IPS-18c (cell line): ENCODE data around the gene MEGF6.

ENCODE experiments used
- H3K4me3 ChIP-seq: 2 replicates; pipeline ENCODE4 v1.7.0; 2013; ENCODE audit warnings: low read depth, mild to moderate bottlenecking, low read length, moderate library complexity; ENCODE audit not compliant: insufficient read depth
- H3K9me3 ChIP-seq: one replicate; pipeline ENCODE4 v1.6.1; 2013; ENCODE audit warnings: mild to moderate bottlenecking, low read length, moderate library complexity; ENCODE audit not compliant: control insufficient read depth, insufficient read depth

Gene MEGF6

DNA sequence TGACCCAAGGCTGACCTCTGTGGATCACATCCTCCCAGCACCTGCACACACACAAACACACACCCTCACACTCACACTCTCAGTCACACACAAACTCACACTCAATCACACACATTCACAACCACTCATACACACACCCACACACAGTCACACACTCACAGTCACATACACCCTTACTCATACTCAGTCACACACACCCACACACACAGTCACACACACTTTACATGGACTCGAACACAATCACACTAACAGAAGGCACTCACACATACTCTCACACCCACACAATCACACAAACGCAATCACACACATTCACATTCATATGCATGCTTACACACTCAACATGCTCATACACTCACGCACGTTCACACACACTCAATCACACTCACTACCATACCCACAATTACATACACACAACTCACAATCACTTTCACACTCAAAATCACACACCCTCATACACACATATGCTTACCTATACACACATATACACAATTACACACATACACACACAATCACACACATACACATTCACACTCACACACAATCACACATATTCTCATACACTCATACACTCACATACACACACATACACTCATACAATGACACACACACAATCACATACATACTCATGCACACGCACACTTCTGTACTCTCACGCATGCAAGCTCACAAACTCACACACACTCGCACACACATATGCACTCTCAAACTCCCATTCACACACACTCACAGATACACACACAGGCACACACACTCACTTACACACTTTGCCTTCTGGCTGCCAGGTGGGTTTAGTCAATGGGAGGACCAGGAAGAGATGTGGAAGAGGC, 6.1 kb downstream of the MEGF6 start:
- Histone ChIP-seq H3K4me3 (no peak overlapping the region), H3K9me3 (no peaks in the 10 kb centered on the region)

DNA sequence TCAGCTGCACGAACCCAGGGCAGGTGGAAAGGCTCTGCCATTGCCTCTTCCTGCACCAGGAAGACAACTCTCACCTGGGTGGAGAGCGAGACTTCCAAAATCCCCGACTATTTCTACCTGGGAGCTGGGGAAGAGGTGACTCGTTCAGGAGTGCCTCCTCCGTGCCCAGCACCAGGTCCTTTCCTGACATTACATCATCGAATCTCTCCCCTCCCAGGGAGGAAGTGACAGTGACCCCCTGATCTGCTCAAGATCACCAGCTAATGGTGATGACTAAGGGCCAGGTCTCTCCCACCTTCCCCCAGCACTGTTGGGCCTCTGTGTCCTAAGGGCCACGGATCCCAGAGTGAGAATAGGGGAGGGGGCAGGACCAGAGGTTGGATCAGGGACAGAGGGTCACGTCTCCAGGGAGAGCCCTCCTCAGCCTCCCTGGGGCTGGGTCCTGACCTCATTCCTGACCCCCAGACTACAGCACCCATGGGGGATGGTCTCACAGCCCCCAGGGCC, 6.8 kb downstream of the MEGF6 start:
- Histone ChIP-seq H3K4me3 (no peak overlapping the region), H3K9me3 (no peaks in the 10 kb centered on the region)

DNA sequence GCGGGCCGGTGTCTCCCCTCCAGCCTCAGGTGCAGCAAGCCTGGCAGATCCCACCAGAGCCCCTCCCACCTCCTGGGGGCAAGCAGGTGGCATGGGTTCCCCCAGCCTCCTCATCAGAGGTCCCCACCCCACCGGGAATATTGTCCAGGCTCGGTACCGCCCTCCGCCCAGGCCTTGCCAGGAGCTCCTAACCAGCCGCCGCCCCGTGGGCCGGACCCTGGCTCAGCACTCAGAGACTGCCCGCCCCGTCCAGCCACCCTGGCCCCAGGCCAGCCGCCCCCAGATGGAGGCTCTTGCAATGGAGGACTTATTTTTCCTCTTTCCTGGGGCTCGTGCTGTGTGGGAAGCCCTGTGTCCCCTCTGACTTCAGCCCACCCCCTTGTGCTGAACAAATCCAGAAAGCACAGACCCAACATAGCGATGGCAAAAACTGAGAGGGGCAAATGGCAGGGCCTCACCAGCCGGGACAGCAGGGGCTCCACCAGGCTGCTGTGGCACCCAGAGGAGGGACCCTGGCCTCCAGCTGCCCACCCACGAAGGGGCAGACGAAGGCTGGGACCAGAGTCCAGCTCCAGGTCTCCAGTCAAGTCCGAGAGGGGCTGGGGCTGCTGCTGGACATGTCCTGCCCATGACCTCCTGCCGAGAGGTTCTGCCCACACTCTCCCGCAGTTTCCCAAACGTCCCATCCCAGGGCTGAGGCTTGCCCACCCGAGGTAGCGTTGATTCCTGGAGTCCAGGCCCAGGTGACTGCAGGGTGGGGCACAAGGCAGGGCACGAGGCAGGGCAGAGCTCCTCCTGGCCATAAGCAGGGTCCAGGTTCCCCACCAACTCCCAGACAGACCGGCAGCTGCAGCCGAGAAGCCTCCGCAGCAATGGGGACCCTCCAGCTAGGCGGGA, 7.5 kb downstream of the MEGF6 start:
- Histone ChIP-seq H3K4me3 (no peak overlapping the region), H3K9me3 (no peaks in the 10 kb centered on the region)

DNA sequence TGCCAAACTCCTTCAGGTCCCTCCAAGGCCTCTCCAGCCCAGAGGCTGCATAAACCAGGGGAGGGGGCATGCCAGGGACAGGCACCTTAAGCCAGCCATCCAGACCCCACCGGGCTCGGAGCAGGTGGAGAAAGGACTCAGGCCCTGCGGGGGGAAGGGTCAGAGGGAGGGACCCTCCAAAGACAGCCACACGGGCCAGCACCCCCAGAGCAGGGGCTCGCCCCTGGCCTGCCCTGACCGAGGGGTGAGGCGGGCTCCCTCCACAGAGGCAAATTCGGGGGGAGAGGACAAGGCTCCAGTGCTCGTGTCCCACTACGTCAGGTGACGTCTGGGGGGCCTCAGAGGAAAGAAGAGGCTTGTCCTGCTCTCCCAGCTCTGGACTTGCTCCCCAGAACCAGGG, 8.2 kb downstream of the MEGF6 start:
- H3K9me3 ChIP-seq: peaks cover under 1% of the 10 kb centered on the region

DNA sequence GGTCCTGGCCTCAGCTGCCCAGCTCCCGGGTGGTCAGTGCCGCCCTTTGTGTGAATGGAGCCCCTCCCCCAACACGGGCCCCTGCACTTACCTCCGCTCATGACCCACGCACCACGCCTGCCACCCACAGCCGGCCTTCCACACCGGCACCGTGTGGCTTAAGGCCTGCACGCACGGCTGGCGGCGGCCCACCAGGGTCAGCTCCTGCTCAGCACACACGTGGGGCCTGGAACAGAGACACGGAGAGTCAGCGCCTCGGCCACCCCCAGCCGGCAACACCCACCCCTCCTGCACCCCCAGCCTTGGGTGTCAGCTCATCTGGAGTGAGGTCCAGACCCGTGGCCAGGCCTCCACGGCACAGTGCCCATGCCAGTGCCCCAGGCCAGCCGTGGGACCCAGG, 8.9 kb downstream of the MEGF6 start:
- H3K9me3 ChIP-seq: peaks cover 3% of the 10 kb centered on the region
- no peak overlapping the region for H3K4me3 ChIP-seq

More for the DNA sequence above, 8.2 kb downstream of the MEGF6 start:
- no peak overlapping the region for H3K4me3 ChIP-seq

DNA sequence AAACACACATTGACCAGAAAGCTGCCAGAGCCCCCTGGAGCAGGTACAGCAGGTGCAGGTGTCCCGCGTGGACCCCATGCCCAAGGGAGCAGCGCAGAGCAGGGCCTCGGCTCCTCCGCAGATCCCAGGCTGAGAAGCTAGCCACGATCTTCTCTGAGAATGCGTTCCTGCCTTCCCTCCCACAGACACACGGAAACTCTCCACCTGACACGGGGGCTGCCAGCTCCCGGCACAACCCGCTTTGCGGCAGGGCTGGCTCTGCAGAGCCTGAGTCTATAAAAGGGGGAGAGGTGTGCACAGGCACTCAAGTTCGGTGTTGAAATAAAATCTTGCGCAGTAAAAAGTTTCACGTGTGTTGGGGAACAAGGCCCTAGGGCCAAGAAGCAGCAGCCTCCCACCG, 9.6 kb downstream of the MEGF6 start:
- Histone ChIP-seq H3K9me3 (peaks cover 3% of the 10 kb centered on the region), H3K4me3 (no peak overlapping the region)

DNA sequence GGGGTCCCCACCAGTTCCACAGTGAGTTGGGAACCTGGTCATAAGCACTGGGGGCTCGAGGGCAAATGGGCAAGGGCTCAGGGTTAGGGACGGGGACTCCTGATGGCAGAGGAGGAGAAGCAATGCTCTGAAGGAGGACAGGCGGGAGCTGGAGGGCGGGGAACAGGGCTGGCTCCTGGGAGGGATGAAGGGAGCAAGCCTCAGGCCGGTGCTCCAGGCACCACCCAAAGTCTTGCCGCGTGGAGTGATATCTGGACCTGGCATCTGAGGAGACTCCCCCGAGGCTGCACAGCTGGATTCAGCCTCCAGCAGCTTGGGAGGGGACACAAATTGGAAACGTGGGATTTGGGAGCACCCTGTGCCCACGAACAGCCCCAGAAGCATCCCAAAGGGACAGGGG, 11.0 kb downstream of the MEGF6 start:
- H3K4me3 ChIP-seq: no peak overlapping the region
- peaks cover 3% of the 10 kb centered on the region for H3K9me3 ChIP-seq

DNA sequence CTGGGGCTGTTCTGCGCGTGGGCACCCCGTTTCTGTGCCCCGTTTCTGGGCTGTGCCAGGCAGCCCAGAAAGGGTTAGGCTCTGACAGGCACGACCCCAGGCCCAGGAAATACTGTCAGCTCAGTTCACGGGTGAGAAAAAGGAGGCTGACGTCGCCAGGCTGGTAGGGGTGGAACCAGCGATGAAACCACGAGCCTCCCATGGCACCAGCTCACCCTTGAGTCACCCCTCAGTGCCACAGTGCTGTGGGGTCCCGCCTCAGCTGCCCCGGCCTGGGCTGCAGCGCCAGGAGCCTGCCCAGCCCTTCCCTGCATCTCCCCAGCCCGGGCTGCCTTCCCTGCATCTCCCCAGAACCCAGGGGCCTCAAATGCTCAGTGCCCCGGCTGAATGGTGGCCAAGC, 11.5 kb downstream of the MEGF6 start:
- H3K9me3 ChIP-seq: peaks cover 3% of the 10 kb centered on the region
- H3K4me3 ChIP-seq: no peak overlapping the region

DNA sequence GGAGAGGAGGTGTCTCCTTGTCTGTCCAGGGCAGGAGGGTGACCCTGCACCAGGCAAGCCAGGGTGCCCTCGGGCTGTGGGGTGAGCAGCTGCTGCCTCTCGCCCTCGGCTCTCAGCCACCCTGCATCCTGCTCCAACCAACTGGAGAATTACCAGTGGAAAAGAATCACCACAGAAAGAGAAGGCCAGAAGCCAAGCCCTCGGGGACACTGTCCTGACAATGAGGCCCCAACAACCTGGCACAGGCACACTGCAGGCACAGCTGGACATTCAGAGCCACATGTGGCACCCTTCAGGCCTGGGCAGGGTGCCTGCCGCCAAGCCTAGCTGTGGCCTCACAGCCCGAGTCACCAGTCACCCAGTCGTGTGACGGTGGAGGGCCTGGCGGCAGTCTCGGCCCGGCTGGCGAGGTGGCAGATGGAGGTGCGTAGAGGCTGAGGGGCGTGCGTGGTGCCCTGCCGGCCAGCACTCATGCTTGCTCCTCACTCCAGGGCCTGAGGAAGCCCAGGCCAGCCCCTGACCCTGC, 12.0 kb downstream of the MEGF6 start:
- Histone ChIP-seq H3K4me3 (no peak overlapping the region), H3K9me3 (peaks cover 3% of the 10 kb centered on the region)

DNA sequence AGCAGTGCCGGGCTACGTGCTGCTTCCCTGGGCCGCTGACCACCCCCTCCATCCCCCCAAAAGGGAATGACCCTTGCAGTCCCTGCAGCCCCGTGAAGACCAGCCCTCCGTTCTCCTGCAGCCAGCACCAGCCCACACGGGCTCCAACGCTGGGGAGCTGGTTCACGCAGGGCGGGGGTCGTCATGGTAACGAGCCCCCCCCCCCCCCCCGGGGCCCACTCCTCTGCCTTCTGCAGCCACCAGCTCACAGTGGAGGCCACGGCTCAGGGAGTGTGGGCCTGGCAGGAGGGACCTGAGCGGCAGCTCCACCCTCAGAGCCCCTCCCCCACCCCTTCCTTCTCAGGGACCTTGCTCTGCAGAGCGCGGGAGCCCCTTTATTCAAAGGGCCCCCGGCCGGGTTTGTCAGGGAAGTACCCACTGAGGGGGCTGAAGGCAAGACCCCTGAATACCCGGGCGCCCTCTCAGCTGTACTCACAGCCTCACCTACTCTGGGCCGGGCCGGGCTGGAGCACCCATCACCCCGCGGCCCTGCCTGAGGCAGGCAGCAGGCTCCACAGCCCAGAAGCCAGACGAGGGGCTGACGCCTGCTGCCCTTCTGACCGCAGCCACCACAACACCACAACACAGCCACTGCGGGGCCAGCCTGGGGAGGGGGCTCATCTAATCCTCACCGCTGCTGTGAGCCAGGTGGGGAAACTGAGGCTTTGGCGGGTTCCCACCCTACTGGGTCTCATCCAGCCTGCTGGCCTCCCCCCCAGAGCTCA, 12.6 kb downstream of the MEGF6 start:
- no peak overlapping the region for H3K4me3 ChIP-seq
- peaks cover 3% of the 10 kb centered on the region for H3K9me3 ChIP-seq

DNA sequence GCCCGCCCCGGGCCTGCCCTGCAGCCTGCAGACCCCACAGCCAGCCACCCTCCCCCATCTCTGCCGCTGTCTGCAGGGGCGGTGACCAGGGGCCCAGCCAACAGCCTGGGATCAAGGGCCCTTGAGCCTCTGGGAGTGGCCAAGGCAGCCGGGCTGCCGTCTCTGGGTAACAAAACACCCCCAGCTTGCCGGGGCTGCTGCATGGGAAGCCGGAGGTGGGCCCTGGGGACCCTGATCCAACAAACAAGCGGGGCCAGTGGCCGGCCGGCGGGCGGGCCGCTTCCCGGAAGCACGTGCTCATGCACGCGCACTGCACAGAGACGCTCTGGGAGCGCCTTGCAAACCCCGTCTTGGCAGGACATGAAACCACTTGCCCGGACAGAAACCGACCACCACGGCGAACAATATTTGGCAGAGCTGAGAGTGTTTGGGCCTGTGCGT, 13.2 kb downstream of the MEGF6 start:
- peaks cover 3% of the 10 kb centered on the region for H3K9me3 ChIP-seq
- H3K4me3 ChIP-seq: no peak overlapping the region

DNA sequence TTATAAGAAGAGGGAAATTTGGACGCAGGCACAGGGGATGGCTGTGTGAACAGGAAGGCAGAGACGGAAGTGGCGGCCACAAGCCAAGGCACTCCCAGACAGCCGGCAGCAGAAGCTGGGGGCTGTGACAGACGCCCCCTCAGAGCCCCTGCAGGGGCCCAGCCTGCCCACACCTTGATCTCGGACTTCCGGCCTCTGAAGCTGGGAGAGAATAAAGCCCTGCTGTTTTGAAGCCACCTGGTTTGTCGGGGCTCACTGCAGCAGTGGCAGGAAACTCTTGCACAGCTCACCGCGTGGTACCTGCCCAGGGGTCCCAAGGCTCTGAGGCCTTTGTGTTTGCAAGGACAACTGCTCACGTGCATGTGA, 13.7 kb downstream of the MEGF6 start:
- H3K9me3 ChIP-seq: peaks cover 3% of the 10 kb centered on the region
- H3K4me3 ChIP-seq: no peak overlapping the region

DNA sequence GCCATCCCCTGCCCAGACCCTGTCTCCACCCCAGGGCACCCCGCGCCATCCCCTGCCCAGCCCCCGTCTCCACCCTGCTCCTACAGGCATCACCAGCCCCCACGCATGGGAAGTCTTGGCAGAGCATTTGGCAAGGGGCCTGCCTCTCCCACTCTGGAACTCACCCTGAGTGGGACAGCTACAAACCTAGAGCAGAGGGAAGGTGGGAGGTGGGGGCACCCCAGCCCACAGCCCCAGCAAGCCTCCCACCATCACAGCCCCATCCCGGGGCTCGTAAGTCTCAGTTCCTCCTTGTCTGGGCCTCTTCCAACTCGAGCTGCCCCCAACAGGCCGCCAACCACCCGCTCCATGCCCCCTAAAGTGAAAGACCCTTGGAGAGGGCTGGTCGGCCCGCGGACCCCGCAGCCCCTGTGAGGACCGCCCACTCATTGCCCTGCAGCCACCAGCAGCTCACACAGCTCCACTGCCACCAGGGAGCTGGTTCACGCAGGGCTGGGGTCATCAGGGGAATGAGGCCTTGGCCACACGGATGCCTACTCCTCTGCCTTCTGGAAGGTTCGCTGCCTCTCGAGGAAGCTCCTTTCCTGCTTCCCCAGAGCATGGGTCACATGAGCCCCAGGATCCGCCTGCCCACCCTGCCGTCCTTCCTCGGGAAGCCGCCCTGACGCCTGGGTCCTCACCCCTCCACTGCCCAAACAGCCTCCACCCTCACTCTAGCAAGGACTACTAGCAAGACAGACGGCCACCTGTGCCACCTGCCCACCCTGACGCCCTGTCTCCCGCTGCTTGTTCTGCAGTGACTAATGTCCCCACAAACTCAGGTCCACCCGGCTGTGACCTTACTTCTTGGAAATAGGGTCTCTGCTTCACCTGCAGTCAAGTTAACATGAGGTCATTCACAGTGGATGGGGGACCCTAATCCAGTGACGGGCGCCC, 14.4 kb downstream of the MEGF6 start:
- Histone ChIP-seq H3K4me3 (no peak overlapping the region), H3K9me3 (peaks cover 3% of the 10 kb centered on the region)

DNA sequence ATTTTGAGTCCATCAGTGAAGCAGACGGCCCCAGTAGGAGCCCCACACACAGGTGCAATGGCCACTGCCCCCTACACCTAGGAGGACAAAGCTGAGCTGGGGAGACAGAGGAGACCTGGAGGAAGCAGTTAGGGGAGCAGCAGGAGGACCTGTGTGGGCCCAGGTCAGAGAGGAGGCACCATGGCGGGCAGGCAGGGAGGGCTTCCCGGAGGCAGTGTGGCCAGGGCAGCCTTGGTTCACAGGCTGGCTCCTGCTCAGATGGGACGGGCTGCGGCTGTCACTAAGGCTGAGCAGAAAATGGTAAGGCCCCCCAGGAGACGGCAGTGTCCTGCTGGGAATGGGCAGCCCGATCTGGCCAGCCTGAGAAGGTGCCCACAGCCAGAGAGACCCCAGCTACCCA, 15.4 kb downstream of the MEGF6 start:
- Histone ChIP-seq H3K4me3 (no peak overlapping the region), H3K9me3 (peaks cover 3% of the 10 kb centered on the region)

DNA sequence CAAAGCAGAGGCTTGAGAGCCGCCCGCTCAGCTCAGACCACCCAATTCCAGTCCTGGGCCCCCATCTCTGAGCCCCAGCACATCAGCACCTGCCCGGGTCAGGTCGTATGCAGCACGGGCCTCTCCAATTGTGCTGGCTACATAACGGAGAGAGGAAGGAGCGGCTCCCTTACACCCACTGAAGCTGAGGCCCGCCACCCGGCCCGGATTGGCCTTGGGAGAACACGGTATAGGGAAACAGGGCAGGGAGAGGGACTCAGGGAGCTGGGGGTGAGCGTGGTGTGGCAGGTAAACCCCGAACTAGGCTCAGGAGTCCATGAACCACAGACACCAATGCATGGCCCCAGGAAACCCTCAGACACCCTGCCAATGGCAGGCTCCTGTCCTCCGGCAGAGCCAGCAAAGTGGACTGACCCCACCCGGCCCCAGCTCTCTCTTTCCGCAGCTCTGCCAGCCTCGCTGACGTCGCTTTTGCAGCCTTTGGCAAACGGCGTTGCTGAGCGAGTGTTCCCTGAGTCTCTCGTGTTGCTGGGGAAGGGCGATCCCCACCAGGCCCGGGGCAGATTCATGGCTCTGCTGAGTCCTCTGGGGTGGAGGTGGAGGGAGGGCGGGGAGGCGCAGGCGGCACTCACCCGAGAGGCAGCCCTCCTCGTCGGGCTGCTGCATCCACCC, 16.5 kb downstream of the MEGF6 start:
- peaks cover 3% of the 10 kb centered on the region for H3K9me3 ChIP-seq
- H3K4me3 ChIP-seq: no peak overlapping the region

DNA sequence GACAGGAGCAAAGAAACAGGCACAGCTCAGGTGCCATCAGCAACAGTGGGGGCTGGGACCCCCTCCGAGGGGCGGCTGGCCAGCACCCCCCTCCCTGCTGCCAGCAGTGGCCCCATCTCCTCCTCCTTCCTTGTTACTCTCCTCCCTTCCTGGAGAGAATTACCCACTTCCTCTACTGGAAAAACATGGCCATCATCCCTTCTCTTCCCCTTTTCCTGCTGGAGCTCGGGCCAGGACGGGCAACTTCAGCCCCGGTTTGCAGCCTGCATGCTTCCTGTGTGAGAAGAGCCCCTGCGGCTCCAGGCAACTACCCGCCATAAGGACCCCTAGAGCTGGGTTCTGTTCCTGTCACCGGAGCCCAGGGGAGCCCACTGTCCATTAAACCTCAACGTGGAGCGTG, 17.6 kb downstream of the MEGF6 start:
- Histone ChIP-seq H3K9me3 (peaks cover 3% of the 10 kb centered on the region), H3K4me3 (no peak overlapping the region)
